C4-2B (cell line): ENCODE measurements around the gene AGBL1.

Experiments
- H3K27ac ChIP-seq: fragments of 450-650 bp; 2 replicates; pipeline ENCODE4 v1.5.1; 2017
- CTCF ChIP-seq: fragments of 450-650 bp; conservative IDR thresholded peaks from 2 replicates; pipeline ENCODE4 v1.5.1; 2017; ENCODE audit warnings: mild to moderate bottlenecking
- ZFX ChIP-seq: fragments of 450-650 bp; IDR thresholded peaks from 2 replicates; pipeline ENCODE4 v1.6.1; 2017

Gene AGBL1

GRCh38 chr15:86347245-86347644 is 267.6 kb downstream of the AGBL1 start:
- no peak overlapping the region for H3K27ac ChIP-seq
- no peak for TF ChIP-seq ZFX
- TF ChIP-seq CTCF = no peak

GRCh38 chr15:86349565-86349964 is 269.9 kb downstream of the AGBL1 start:
- TF ChIP-seq CTCF (no peak), ZFX (no peak)
- H3K27ac ChIP-seq = no peak overlapping the region

- no peak overlapping the region for H3K27ac ChIP-seq
- TF ChIP-seq CTCF (no peak), ZFX (no peak)
These were observed 273.5 kb downstream of the AGBL1 start for GRCh38 chr15:86353213-86353612.

- H3K27ac ChIP-seq = no peak overlapping the region
- TF ChIP-seq ZFX (no peak), CTCF (no peak)
These were observed 275.7 kb downstream of the AGBL1 start for GRCh38 chr15:86355361-86355760.

GRCh38 chr15:86355801-86356200 is 276.1 kb downstream of the AGBL1 start:
- no peak overlapping the region for H3K27ac ChIP-seq
- TF ChIP-seq ZFX = no peak
- TF ChIP-seq CTCF = no peak

GRCh38 chr15:86362555-86362954 is 282.9 kb downstream of the AGBL1 start:
- H3K27ac ChIP-seq = no peak overlapping the region
- TF ChIP-seq CTCF = no peak
- no peak for TF ChIP-seq ZFX

GRCh38 chr15:86373147-86373546 is 293.5 kb downstream of the AGBL1 start:
- H3K27ac ChIP-seq = no peak overlapping the region
- no peak for TF ChIP-seq CTCF
- no peak for TF ChIP-seq ZFX
